ENCODE measurements around the gene OR2S2.
A peak's percentile ranks its signal among the peaks of the same experiment; 100 is the strongest.

The OR2S2 gene

DNA sequence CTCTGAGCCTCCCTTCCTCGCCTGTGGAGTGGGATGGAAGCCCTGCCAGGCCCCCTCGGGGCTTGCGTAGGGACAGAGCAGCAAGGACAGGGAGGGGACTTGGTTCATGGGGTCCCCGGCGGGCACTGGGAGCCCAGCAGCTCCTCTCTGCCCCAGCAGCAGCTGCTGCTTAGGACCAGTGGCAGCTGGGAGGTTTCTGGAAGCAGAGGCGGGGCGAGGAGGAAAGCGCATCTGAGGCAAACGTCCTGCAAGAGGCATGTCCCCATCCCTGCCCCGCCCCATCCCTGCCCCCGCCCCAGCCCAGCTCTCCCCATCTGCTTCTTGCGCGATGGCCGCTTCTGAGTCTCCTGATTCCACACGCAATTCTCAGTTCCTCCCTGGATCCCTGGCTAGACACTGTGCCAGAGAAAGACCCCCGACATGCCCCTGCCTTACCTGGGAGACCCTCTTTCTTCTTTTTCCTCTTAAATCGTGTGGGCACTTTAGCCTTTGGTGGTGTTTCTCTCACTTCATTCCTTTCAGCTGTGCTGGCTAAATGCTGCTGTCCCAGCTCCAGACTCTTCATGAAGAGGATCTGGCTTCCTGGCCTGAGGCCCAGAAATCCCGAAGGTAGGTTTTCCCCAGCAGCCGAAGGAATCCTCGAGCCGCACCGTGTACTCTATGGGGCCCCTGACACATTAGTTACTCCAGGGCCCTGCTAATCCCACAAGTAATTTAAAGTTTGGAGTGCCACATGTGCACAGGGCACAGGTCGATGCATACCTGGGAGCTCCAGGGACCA, 4.4 kb upstream of the OR2S2 start:
- no peak for DNase-seq (ENCODE audit: low read depth in 2 of 3, low spot score in 1 of 3)

DNA sequence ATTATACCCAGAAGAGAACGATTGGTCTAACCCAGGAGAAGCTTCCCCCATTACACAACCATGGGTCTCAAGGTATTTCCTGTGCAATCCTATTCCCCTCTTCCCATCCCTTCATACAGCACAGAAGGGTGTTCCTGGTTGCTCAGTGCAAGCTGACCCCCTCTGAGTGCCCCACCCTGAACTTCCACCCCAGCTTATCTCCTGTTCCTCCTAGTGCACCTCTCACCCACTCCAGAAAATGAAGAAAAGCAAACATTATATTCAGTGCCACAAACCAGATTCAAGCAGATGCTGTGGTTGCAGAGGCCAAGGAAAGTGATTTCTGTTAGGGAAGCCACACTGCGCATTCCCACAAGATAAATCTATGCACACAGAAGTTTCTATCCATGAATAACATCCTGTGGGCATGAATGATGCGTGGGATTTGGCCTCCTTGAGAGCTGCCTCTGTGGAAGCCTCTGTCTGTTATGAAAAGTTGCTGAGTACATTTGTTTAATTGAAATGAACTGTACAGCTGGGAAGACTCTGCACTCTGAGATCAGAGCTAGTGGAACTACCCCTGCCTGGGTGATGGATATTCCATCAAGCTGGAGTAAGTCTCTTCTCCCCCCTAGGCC, 2.2 kb upstream of the OR2S2 start:
- DNase-seq (ENCODE audit: low read depth in 2 of 3, low spot score in 1 of 3) = no peak

DNA sequence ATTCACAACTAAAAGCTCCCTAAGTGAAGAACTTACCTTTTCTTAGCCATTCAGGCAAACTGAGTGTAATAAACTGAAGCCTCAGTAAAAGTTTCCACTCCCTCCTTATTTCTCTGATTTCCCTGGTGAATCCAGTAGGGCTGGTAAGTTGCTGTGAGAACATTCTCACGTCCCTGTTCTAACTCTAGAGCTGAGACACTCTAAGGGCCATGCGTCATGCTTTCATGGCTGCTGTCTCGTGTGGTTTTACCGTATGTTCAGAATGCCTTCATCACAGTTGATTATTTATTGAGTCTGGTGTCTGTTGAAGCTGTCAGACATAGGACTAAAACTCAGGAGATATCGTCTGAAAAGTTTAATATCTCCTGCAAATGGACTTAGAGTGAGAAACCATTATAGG, 1.3 kb downstream of the OR2S2 start:
- no peak for DNase-seq (ENCODE audit: low read depth in 2 of 3, low spot score in 1 of 3)

DNA sequence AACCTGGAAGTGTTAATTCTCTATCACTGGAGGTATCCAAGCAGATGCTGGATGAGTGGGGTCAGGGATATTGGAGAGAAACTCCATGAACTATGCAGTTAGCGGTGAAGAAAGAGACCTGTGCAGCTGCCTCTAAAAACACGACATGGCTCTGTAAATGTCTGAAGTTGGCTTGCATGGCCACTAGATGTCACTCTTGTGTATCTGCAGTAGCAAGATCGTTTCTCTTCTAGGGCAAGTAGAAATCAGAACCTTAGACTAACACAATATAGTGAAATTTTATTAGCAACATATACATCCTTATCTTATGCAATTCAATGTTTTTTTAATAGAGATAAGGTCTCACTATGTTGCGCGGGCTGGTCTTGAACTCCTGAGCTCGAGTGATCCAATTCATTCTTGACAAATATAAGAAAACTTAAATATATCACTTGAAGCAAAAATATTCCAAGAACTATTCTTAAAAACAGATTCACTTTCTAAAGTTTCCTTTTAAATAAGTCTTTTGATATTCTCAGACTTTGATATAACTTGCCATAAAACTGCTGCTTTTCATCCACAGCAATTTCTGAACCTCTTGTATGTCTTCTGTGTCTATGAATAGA, 2.9 kb downstream of the OR2S2 start:
- peak; percentile 26 to 45 (median 28) for DNase-seq (ENCODE audit: low read depth in 2 of 3, low spot score in 1 of 3)

DNA sequence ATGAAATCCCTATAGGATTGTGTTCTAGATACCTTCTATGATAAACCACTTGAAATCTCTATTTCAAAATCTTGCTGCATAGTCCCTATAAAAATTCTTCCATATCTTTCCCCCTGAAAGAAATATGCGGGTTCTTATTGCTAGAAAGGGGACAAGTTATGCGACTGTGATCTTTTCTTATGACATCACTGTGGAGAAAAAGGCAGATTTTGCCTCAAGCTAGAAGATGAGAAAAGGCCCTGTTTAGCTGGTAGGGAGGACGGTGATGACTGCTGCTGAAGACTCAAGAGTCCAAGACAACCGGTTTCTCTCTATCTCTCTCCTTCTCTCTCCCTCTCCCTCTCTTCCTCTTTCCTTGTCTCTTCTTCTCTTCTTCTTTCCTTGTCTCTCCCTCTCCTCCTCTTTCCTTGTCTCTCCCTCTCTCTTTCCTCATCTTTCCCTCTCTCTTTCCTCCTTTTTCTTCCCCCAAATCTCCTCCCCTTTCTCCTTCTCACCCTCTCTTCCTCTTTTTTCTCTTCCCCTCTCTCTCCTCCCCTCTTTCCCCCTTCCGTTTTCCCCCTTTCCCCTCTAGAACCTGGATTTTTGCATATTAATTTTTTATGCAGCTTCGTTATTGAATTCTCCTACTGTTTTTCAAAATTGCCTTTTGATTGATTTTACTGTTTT, 5.3 kb downstream of the OR2S2 start:
- DNase-seq (ENCODE audit: low read depth in 2 of 3, low spot score in 1 of 3) = no peak

DNA sequence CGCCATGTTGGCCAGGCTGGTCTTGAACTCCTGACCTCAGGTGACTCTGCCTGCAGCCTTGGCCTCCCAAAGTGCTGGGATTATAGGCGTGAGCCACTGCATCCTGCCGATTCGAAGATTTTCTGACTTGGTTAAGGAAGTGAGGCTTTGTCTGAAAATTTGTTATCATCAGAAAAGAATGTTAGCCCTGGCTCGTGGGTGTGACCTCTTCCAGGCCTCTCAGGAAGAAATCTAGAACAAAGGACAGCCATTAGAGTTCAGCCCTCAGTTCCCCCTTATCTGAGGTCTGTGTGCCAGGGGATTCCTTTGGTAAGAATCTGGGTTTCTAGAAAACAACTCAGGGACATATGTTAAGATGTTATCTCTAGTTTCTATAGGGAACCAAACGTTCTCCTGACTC, 6.2 kb downstream of the OR2S2 start:
- DNase-seq (ENCODE audit: low read depth in 2 of 3, low spot score in 1 of 3) = no peak

DNA sequence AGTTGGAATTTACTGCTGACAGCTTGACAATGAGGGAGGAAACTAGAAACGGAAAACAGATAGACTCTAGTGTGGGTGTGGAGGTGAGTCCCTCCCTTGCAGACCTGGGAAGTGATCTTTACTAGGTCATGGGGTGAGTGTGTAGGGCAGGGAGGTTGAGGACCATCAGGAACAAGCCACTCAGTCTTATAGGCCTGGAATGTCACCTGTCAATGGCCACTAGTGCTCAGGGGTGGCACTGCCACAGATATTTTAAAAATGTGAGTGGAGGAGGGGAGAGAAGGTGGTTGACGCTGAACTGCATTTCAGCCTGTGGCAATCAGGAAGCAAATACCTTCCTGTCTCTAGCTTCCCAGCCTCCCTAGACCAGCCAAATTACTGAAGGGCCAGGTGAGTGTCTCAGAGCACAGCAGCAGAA, 9.0 kb downstream of the OR2S2 start:
- DNase-seq (ENCODE audit: low read depth in 2 of 3, low spot score in 1 of 3) = no peak

DNA sequence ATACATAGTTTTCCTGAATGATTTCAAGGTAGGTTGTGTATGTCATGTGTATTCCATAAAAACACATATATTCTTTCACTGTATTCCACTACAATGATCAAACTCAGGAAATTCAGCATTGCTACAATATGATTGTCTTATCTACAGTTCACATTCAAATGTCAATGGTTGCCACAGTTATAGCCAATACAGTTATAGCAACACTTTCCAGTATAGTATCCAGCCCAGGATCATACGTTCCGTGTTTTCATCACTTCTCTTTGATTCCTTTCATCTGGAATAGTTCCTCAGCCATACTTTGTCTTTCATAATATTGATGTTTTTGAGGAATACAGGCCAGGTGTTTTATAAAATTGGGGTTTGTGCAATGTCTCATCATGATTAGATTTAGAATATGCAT, 9.5 kb downstream of the OR2S2 start:
- no peak for DNase-seq (ENCODE audit: low read depth in 2 of 3, low spot score in 1 of 3)

DNA sequence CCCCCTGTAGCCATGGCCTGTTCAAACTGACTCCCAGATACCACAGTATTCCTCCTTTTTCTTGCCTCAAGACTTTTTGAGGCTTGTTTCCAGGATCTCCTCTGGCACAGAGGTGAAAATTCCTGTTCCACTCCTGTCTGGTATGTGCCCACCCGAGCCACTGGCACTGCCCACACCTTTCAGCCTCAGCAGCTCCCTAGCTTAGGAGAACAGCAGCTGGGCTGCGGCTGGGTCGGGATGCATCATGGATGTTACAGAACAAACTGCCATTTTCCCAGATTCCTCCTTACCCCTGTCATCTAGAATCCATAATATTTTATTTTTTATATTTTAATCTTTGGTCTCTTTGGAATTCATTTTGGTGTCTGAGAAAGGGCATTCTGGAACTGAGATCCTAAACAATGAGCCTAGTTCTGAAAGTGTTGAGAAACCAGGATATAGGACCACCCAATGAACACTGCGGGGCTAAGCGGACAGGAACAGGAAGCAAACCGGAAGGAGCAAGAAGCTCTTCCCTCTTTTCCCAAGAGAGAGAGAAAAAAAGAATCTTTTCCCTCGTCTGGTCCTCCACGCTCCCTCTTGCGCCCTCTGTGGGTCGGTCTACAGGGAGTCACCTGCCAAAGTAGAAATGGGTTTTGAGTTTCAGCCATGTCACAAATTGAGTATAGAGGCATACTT, 12.5 kb downstream of the OR2S2 start:
- DNase-seq (ENCODE audit: low read depth in 2 of 3, low spot score in 1 of 3) = peak; percentile 30 to 72 (median 67)

DNA sequence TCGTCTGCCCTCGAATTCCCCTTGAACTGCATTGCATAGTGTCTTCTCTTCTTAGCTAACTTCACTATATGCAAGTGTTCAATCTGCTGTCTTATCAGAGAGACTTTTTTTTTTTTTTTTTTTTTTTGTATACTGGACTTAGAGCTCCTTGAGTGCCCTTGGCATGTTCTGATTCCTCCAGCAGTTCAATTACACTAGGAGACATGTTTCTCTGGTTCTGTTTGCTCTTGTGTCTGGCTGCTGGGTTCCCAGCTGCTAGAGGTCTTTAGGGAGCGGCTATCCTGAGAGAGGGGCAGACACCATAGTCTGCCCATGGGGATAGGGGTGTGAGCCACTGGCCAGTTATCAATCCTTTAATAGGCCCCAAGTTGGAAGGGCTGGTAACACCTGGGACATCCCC, 13.1 kb downstream of the OR2S2 start:
- DNase-seq (ENCODE audit: low read depth in 2 of 3, low spot score in 1 of 3) = no peak

DNA sequence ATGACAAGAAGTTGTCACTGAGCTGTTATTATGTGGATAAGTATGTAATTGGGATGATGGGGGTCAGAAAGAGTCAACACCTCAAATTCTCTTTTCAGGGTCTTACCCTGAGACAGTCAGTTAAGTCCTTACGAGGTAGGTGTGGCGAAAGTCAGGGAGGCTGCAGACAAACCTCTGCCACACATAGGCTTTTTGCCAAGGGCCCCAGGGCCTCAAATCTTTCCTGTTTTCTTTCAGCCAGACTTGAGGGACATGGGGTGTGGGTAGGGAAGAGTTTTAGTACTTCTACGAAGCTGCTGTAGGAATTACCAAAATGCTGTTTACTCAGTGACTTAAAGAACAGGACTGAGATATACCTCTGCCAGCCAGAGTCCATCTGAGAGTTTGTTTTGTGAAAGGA, 13.8 kb downstream of the OR2S2 start:
- no peak for DNase-seq (ENCODE audit: low read depth in 2 of 3, low spot score in 1 of 3)

DNA sequence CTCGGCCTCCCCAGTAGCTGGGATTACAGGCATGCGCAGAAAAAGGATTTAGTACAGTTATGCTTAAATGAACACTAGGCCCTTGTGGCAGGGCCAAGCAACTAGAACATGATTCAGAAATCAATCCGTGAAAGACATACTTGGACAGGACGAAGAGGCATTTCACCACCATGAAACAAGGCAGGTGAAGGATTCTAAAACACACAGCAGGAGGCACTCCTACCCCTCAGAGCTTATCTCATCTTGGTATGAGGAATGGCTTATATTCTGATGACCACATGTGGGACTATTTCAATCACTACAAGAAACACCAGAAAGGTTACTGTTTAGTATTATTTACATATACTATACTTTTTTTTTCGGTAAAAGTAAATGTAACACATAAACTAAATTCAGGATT, 15.7 kb downstream of the OR2S2 start:
- DNase-seq (ENCODE audit: low read depth in 2 of 3, low spot score in 1 of 3) = no peak

DNA sequence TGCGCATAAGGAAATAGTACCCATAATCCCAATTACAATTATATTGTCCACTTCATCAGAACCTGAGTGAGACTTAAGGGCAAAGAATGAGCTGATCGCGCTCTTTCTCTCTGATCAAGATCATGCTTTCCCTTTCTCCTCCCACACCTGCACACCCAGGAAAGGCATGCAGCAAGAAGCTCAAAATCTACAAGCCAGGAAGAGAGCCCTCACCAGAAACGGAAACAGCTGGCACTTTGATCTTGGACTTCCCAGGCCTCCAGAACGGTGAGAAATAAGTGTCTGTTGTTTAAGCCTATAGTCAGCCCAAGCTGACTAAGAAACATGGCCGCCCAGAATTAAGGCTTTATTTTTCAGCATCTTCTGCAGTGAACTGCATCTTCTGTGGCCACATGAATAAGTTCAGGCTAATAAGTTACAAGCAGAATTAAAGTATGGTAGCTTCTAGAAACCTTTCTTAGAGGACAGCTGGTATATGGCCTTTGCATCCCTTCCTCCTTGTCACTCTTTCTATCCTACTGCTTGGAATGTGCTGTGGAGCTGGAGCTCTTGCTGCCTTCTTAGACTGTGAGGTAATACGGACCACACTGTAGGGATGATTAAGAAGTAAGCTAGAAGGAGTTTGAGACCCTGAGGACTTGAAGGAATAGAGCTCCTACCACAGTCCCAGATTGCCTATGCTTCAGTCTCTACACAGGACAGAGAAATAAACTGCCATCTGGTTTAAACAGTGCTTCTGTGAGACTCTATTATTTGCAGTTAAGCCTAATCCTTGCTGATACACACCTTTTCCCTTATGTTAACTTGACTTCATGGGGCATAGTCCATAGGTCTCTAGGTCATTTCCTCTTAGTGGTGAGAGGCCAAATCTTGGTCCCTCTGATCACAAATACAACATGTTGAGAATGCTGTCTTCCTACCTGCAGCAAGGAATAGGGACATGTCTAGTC, 17.2 kb downstream of the OR2S2 start:
- DNase-seq (ENCODE audit: low read depth in 2 of 3, low spot score in 1 of 3) = no peak

DNA sequence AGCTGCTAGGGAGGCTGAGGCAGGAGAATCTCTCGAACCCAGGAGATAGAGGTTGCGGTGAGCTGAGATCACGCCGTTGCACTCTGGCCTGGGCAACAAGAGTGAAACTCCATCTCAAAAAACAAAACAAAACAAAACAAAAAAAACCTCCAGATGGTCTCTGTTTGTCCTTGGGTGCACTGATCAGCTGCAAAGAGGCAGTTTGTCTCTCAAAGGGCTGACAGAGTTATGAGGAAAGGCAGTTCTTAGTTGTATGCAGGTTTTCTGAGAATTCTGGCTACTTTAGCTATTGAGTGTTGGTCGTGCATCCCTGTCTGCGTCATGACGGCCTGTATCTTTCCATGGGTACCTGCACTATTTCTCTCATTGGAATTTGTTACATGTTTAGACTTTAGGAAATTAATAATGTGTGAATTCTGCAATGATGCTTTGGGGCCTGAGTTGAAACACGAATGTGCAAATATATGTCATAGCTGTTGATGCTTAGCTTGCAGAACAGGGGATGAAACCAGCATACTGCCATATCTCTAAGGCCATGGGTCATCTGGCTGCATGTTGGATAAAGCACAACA, 18.2 kb downstream of the OR2S2 start:
- DNase-seq (ENCODE audit: low read depth in 2 of 3, low spot score in 1 of 3) = no peak

DNA sequence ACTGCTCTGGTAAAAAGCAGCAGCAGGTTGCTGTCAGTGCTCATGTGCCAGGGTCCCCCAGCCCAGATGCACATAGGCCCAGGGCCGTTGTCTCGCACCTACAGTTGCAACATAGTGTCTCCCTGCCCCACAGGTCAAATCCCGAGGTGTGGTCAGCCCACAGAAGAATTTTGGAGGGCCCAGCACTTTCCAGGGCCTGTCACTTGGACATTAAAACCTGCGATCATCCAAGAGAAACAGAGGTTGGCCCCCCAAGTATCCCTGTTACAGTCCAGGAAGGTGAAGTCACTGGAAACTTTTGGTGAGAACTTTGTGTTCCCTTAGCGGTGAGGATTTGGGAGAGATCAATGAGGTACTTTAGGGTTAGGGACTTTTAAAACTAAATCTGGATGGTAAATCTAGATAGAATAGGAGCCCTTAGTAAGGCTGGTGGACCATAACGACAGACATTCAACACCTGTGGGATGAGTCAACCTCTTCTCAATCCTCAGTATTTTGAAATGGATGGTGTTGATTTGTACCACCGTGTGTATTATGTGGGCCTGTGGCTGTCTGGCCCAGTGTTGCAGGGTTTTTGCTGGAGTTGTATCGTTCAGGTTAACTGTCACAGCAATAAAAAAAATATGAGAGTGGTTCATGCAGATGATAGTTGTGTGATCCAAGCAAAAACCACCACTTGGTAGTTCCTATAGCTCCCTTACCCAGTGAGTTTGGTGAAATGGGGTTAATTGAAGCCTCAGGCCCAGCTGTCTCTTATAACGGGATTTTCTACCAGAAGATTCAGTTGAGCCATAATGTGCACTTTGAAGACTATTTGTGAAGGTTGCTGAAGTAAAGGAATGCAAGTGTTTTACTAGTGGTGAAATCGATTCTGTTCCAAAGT, 19.2 kb downstream of the OR2S2 start:
- DNase-seq (ENCODE audit: low read depth in 2 of 3, low spot score in 1 of 3) = no peak

DNA sequence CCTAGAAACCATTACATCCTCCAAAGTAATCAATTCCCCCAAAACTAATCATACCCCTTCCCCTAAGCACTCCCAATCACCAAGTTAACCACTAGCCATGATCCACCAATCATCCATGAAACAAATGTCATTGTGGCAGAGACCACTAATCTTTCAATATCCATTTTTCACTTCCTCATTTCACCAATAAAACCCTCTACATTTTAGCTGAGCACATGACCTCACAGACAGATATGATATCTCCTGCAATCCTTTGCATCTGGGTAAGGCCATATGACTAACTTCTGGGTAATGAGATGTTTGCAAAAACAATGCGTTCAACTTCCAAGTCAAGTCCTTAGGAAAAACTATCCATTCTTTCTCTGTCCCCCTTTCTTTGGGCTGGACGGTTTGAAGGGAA, 20.7 kb downstream of the OR2S2 start:
- DNase-seq (ENCODE audit: low read depth in 2 of 3, low spot score in 1 of 3) = no peak

DNA sequence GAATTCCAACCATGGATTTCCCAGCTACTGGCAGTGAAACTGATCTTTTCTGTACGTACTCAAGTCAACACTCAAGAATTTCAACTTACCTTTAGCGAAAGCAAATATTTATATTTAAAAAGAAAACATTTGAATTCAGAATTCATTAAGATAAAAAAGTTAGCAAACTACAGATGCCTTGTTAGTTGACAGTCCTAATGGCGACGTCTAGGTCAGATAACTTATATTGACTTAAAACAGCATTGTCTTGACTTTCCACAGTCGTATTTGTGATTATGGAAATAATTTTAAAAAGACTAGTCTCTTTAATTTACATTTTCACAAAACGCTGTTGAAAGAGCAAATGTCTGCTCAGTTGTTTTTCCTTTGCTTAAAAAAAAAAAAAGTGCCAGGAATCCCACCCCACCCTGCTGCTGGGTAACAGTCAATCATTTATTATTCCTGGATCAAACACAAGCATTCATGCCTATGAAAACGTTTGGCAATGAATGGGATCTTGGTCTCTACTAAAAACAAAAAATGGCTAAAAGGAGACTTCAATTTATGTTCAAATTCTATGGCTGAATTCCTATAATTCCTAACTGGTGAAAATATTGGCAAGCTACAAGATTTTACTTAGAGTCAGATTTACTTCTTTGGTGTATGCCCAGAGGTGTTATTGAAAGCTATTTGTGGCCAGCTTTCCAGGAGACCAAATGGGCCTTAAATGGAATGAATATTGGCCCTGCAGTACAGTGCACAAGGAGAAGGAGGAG, 22.0 kb downstream of the OR2S2 start:
- DNase-seq (ENCODE audit: low read depth in 2 of 3, low spot score in 1 of 3) = no peak

DNA sequence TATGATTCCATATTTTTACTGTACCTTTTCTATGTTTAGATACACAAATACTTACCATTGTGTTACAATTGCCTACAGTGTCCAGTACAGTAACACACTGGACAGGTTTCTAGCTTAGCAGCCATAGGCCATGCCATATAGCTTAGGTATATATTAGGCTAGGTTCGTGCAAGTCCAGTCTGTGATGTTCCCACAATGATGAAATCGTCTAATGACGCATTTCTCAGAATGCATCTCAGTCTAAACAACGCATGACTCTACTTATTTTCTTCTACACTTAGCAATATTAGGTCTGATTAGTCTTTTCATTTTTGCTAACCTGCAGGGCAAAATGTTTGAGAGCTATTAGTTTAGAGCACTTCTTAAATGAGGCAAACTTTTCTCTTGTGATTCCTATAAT, 22.7 kb downstream of the OR2S2 start:
- DNase-seq (ENCODE audit: low read depth in 2 of 3, low spot score in 1 of 3) = no peak

Measured in stimulated activated CD4-positive, alpha-beta T cell treated with anti-CD3 and anti-CD28 coated beads, Interleukin-12 subunit alpha, Interleukin-12 subunit beta, amount 100 ng/mL, for 48 hours (primary cell).